Effector memory CD8-positive, alpha-beta T cell (primary cell): ENCODE results near the gene SRSF8.
A peak's percentile ranks its signal among the peaks of the same experiment; 100 is the strongest.

Experiments used
- ATAC-seq: fragments of 150-1000 bp; cut with Tn5 transposase; replicated peaks from 2 replicates; pipeline ENCODE4 v1.10.0; 2021; ENCODE audit warnings: mild to moderate bottlenecking, moderate library complexity
- DNase-seq, 3 experiments: peaks; one replicate each; pipeline ENCODE4 v3.0.0; 2021
- H3K27ac Mint-ChIP-seq, 2 donors: one replicate each; pipeline ENCODE4 v1.8.0; 2022; ENCODE audit warnings: mild to moderate bottlenecking in 2 of 2, mixed read lengths in 2 of 2, moderate library complexity in 2 of 2
- H3K27me3 Mint-ChIP-seq, 2 donors: one replicate each; pipeline ENCODE4 v1.8.0; 2022; ENCODE audit warnings: mixed read lengths in 2 of 2
- H3K36me3 Mint-ChIP-seq: one replicate; pipeline ENCODE4 v1.8.0; 2022; ENCODE audit warnings: mild to moderate bottlenecking, moderate library complexity, mixed read lengths; ENCODE audit not compliant: insufficient read depth
- H3K4me1 Mint-ChIP-seq, 2 donors: one replicate each; pipeline ENCODE4 v1.8.0; 2022; ENCODE audit warnings: low read depth in 2 of 2, mixed read lengths in 2 of 2
- H3K4me3 Mint-ChIP-seq, 2 donors: one replicate each; pipeline ENCODE4 v1.8.0; 2022; ENCODE audit warnings: mild to moderate bottlenecking in 2 of 2, mixed read lengths in 2 of 2, moderate library complexity in 2 of 2
- H3K9me3 Mint-ChIP-seq, 2 donors: one replicate each; pipeline ENCODE4 v1.8.0; 2022; ENCODE audit warnings: mixed read lengths in 2 of 2

Gene SRSF8

GRCh38 chr11:95076981-95077380 is 10.3 kb downstream of the SRSF8 start:
- Mint-ChIP-seq H3K27me3 (peaks cover 0 to 4% of the 10 kb centered on the region in 2 donors), H3K27ac (no peak overlapping the region), H3K36me3 (no peaks in the 10 kb centered on the region), H3K9me3 (no peaks in the 10 kb centered on the region), H3K4me3 (no peak overlapping the region), H3K4me1 (peaks cover 0 to 9% of the 10 kb centered on the region in 2 donors)
- DNase-seq (no peak), ATAC-seq (no peak)

- H3K27ac Mint-ChIP-seq = no peak overlapping the region
- H3K27me3 Mint-ChIP-seq = peaks cover 0 to 16% of the 10 kb centered on the region in 2 donors
- DNase-seq (no peak), ATAC-seq (no peak)
- no peaks in the 10 kb centered on the region for H3K4me1 Mint-ChIP-seq
- no peaks in the 10 kb centered on the region for H3K36me3 Mint-ChIP-seq
- no peak overlapping the region for H3K4me3 Mint-ChIP-seq
- no peaks in the 10 kb centered on the region for H3K9me3 Mint-ChIP-seq
Observed at GRCh38 chr11:95078526-95078925, 11.8 kb downstream of the SRSF8 start.

- Mint-ChIP-seq H3K4me3 (no peak overlapping the region), H3K27me3 (peaks cover 0 to 16% of the 10 kb centered on the region in 2 donors)
Observed at GRCh38 chr11:95081010-95081409, 14.3 kb downstream of the SRSF8 start.

GRCh38 chr11:95081412-95081811 is 14.7 kb downstream of the SRSF8 start:
- Mint-ChIP-seq H3K4me1 (no peaks in the 10 kb centered on the region), H3K9me3 (no peaks in the 10 kb centered on the region), H3K4me3 (no peak overlapping the region), H3K27me3 (peaks cover 0 to 16% of the 10 kb centered on the region in 2 donors), H3K27ac (no peak overlapping the region), H3K36me3 (no peaks in the 10 kb centered on the region)
- ATAC-seq (no peak), DNase-seq (no peak)

More at GRCh38 chr11:95081010-95081409, 14.3 kb downstream of the SRSF8 start:
- Mint-ChIP-seq H3K27ac (no peak overlapping the region), H3K36me3 (no peaks in the 10 kb centered on the region), H3K9me3 (no peaks in the 10 kb centered on the region), H3K4me1 (no peaks in the 10 kb centered on the region)
- ATAC-seq = no peak
- no peak for DNase-seq

- H3K27me3 Mint-ChIP-seq = peaks cover 0 to 16% of the 10 kb centered on the region in 2 donors
- no peaks in the 10 kb centered on the region for H3K9me3 Mint-ChIP-seq
- no peak overlapping the region for H3K4me3 Mint-ChIP-seq
- no peaks in the 10 kb centered on the region for H3K4me1 Mint-ChIP-seq
- no peak overlapping the region for H3K27ac Mint-ChIP-seq
- ATAC-seq (no peak), DNase-seq (no peak)
- H3K36me3 Mint-ChIP-seq = no peaks in the 10 kb centered on the region
Observed at GRCh38 chr11:95082576-95083001, 15.9 kb downstream of the SRSF8 start.

- Mint-ChIP-seq H3K36me3 (peaks cover 8% of the 10 kb centered on the region), H3K27ac (no peak overlapping the region), H3K4me1 (peaks cover 10 to 11% of the 10 kb centered on the region in 2 donors), H3K9me3 (no peaks in the 10 kb centered on the region), H3K4me3 (no peak overlapping the region), H3K27me3 (peaks cover 0 to 16% of the 10 kb centered on the region in 2 donors)
- ATAC-seq (no peak), DNase-seq (no peak)
Observed at GRCh38 chr11:95084509-95084908, 17.8 kb downstream of the SRSF8 start.

- peak overlapping the region in 1 of 2 donors; percentile 9 for H3K27ac Mint-ChIP-seq
- DNase-seq (no peak), ATAC-seq (no peak)
- peaks cover 0 to 16% of the 10 kb centered on the region in 2 donors for H3K27me3 Mint-ChIP-seq
- peaks cover 8% of the 10 kb centered on the region for H3K36me3 Mint-ChIP-seq
- no peaks in the 10 kb centered on the region for H3K9me3 Mint-ChIP-seq
- H3K4me1 Mint-ChIP-seq = peaks cover 12 to 13% of the 10 kb centered on the region in 2 donors
- no peak overlapping the region for H3K4me3 Mint-ChIP-seq
Observed at GRCh38 chr11:95085117-95085816, 18.5 kb downstream of the SRSF8 start.

- DNase-seq (no peak), ATAC-seq (no peak)
- no peak overlapping the region for H3K4me3 Mint-ChIP-seq
- peaks cover 8% of the 10 kb centered on the region for H3K36me3 Mint-ChIP-seq
- no peaks in the 10 kb centered on the region for H3K9me3 Mint-ChIP-seq
- peaks cover 16 to 21% of the 10 kb centered on the region in 2 donors for H3K4me1 Mint-ChIP-seq
- H3K27ac Mint-ChIP-seq = no peak overlapping the region
- H3K27me3 Mint-ChIP-seq = peaks cover 0 to 16% of the 10 kb centered on the region in 2 donors
Observed at GRCh38 chr11:95086151-95086550, 19.4 kb downstream of the SRSF8 start.

- ATAC-seq (no peak), DNase-seq (no peak)
- Mint-ChIP-seq H3K36me3 (peaks cover 8% of the 10 kb centered on the region), H3K27ac (no peak overlapping the region), H3K27me3 (peaks cover 0 to 12% of the 10 kb centered on the region in 2 donors), H3K4me1 (peaks cover 21 to 28% of the 10 kb centered on the region in 2 donors), H3K4me3 (no peak overlapping the region), H3K9me3 (no peaks in the 10 kb centered on the region)
Observed at GRCh38 chr11:95086836-95087570, 20.3 kb downstream of the SRSF8 start.

- peak overlapping the region; percentile 94 to 99 for H3K27ac Mint-ChIP-seq
- H3K4me1 Mint-ChIP-seq = peaks cover 32 to 41% of the 10 kb centered on the region in 2 donors
- ATAC-seq (peak; percentile 57), DNase-seq (peak; percentile 12 to 20 (median 18))
- H3K27me3 Mint-ChIP-seq = no peaks in the 10 kb centered on the region
- H3K4me3 Mint-ChIP-seq = peak overlapping the region; percentile 88 to 89
- H3K36me3 Mint-ChIP-seq = peaks cover 8% of the 10 kb centered on the region
- H3K9me3 Mint-ChIP-seq = no peaks in the 10 kb centered on the region
Observed at GRCh38 chr11:95088946-95089619, 22.4 kb downstream of the SRSF8 start.

- Mint-ChIP-seq H3K4me3 (peak within 1 kb of the TSS; percentile 88 to 89), H3K27ac (peak within 1 kb of the TSS; percentile 94 to 99), H3K36me3 (peaks cover 8% of the 10 kb centered on the region), H3K9me3 (no peaks in the 10 kb centered on the region), H3K4me1 (peaks cover 32 to 41% of the 10 kb centered on the region in 2 donors), H3K27me3 (no peaks in the 10 kb centered on the region)
- peak; percentile 90 for ATAC-seq
- peak; percentile 78 to 83 (median 83) for DNase-seq
Observed at GRCh38 chr11:95089620-95090542, 23.2 kb downstream of the SRSF8 start, which contains the start of gene ENDOD1. Gene ENDOD1, plus strand, starts transcription at chr11:95089846. Its CDS starts 82 bp downstream, at chr11:95089928.

GRCh38 chr11:95091663-95092180 is 25.0 kb downstream of the SRSF8 start:
- Mint-ChIP-seq H3K27me3 (no peaks in the 10 kb centered on the region), H3K27ac (no peak overlapping the region)

More at GRCh38 chr11:95091663-95092180, 25.0 kb downstream of the SRSF8 start:
- H3K4me3 Mint-ChIP-seq = no peak overlapping the region
- ATAC-seq = no peak
- peaks cover 8% of the 10 kb centered on the region for H3K36me3 Mint-ChIP-seq
- H3K4me1 Mint-ChIP-seq = peaks cover 32 to 45% of the 10 kb centered on the region in 2 donors
- DNase-seq = no peak
- H3K9me3 Mint-ChIP-seq = no peaks in the 10 kb centered on the region
